Stimulated activated CD4-positive, alpha-beta T cell treated with anti-CD3 and anti-CD28 coated beads, Interleukin-1b, Interleukin-23, amount 100 ng/mL, for 1 hour (primary cell): Measurements from ENCODE around the gene PTPRN2.
"Not testable (repeated sequence)": the region's sequence is repeated elsewhere in the genome, so short reads cannot be mapped to it uniquely, and the experiment has no call there.

Experiments used
- DNase-seq, 2 donors: peaks; one replicate each; pipeline ENCODE4 v3.0.0-alpha.2; 2020; ENCODE audit warnings: low read depth in 2 of 2

PTPRN2 gene

GRCh38 chr7:157572622-157573021 is 1015.0 kb downstream of the PTPRN2 start:
- no peak for DNase-seq

GRCh38 chr7:157570531-157571200 is 1017.0 kb downstream of the PTPRN2 start:
- no peak for DNase-seq

GRCh38 chr7:157569967-157570366 is 1017.7 kb downstream of the PTPRN2 start:
- DNase-seq = no peak

- DNase-seq = peak in 1 of 2 donors; percentile 26
These were observed 1018.6 kb downstream of the PTPRN2 start for GRCh38 chr7:157568770-157569584.

- DNase-seq = no peak
These were observed 1019.4 kb downstream of the PTPRN2 start for GRCh38 chr7:157568106-157568769.

- DNase-seq = no peak
These were observed 1020.0 kb downstream of the PTPRN2 start for GRCh38 chr7:157567666-157568065.

GRCh38 chr7:157566631-157567006 is 1021.0 kb downstream of the PTPRN2 start:
- no peak for DNase-seq

- no peak for DNase-seq
These were observed 1021.5 kb downstream of the PTPRN2 start for GRCh38 chr7:157565981-157566630.

GRCh38 chr7:157565201-157565626 is 1022.4 kb downstream of the PTPRN2 start:
- DNase-seq = no peak

GRCh38 chr7:157564517-157565177 is 1023.0 kb downstream of the PTPRN2 start:
- DNase-seq = no peak

GRCh38 chr7:157563467-157564135 is 1024.0 kb downstream of the PTPRN2 start:
- not testable (repeated sequence) for DNase-seq

- DNase-seq = not testable (repeated sequence)
These were observed 1024.9 kb downstream of the PTPRN2 start for GRCh38 chr7:157562522-157563398.

GRCh38 chr7:157561816-157562410 is 1025.7 kb downstream of the PTPRN2 start:
- no peak for DNase-seq

- DNase-seq = no peak
These were observed 1026.2 kb downstream of the PTPRN2 start for GRCh38 chr7:157561523-157561785.

- DNase-seq = no peak
These were observed 1026.7 kb downstream of the PTPRN2 start for GRCh38 chr7:157560710-157561522.

GRCh38 chr7:157560258-157560654 is 1027.4 kb downstream of the PTPRN2 start:
- no peak for DNase-seq

- DNase-seq = no peak
These were observed 1027.9 kb downstream of the PTPRN2 start for GRCh38 chr7:157559596-157560257.

- no peak for DNase-seq
These were observed 1028.6 kb downstream of the PTPRN2 start for GRCh38 chr7:157558875-157559595.
